WI38 (cell line): ENCODE data around the gene MINPP1.

Experiments
- H3K4me3 ChIP-seq: 2 replicates; pipeline ENCODE4 v1.5.1; 2011; ENCODE audit warnings: low read depth, mild to moderate bottlenecking, control low read depth, low read length
- CTCF ChIP-seq: IDR thresholded peaks from 2 replicates; pipeline ENCODE4 v1.5.1; 2012; ENCODE audit warnings: low read depth, mild to moderate bottlenecking, control low read depth, low read length

Gene MINPP1

GRCh38 chr10:87560495-87561129, 55.9 kb downstream of the MINPP1 start:
- no peak for TF ChIP-seq CTCF

GRCh38 chr10:87562750-87563149, 58.1 kb downstream of the MINPP1 start:
- no peak overlapping the region for H3K4me3 ChIP-seq
- no peak for TF ChIP-seq CTCF

More at GRCh38 chr10:87560495-87561129, 55.9 kb downstream of the MINPP1 start:
- no peak overlapping the region for H3K4me3 ChIP-seq

DNA sequence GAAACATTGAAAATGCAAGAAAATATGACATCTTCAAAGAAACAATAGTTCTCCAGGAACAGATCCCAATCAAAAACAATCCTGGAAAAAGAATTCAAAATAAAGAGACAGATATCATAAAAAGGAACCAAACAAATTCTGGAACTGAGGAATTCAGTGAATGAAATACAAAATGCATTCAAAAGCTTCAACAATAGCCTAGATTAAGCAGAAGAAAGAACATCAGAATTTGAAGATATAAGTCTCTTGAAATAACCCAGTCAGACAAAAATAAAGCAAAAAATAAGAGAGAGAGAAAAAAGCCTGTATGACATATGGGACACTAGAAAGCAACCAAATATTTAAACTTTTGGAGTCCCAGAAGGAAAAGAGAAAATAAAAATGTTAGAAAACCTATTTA, 60.3 kb downstream of the MINPP1 start:
- no peak for TF ChIP-seq CTCF
- H3K4me3 ChIP-seq, result no peak overlapping the region

- TF ChIP-seq CTCF, result no peak
- no peak overlapping the region for H3K4me3 ChIP-seq
Observed at GRCh38 chr10:87575851-87576250, 71.2 kb downstream of the MINPP1 start.

- no peak for TF ChIP-seq CTCF
- no peak overlapping the region for H3K4me3 ChIP-seq
Observed at GRCh38 chr10:87578160-87578841, 73.6 kb downstream of the MINPP1 start.

- TF ChIP-seq CTCF, result no peak
- H3K4me3 ChIP-seq, result no peak overlapping the region
Observed at GRCh38 chr10:87578842-87579401, 74.2 kb downstream of the MINPP1 start.

GRCh38 chr10:87579563-87579962, 74.9 kb downstream of the MINPP1 start:
- TF ChIP-seq CTCF, result no peak

More at GRCh38 chr10:87579563-87579962, 74.9 kb downstream of the MINPP1 start:
- no peak overlapping the region for H3K4me3 ChIP-seq
